GM21529 (cell line): ENCODE results near the gene ERCC8.

Experiments used
- ATAC-seq: cut with Tn5 transposase; IDR thresholded peaks from one replicate; pipeline ENCODE4 v1.9.1; 2021; ENCODE audit not compliant: unreplicated experiment

ERCC8 gene

DNA sequence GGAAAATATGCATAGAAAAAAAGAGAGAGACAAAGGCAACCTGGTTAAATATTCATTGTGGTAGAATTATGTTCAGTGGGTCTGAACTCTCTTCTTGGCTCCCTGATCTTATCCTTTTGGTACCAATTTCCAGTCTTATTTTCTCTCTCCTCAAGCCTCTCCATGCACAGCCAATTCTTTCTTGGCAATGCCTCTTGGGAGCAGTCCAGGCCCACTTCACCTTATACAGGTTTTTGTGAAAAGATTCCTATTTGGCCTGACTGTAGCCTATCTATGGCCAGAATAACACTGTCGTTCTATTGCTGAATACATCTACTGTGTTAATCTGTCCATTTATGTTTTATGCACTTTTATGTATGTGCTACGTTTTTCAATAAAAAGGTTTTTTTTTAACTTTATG lies 103.5 kb downstream of the ERCC8 start:
- no peak for ATAC-seq

DNA sequence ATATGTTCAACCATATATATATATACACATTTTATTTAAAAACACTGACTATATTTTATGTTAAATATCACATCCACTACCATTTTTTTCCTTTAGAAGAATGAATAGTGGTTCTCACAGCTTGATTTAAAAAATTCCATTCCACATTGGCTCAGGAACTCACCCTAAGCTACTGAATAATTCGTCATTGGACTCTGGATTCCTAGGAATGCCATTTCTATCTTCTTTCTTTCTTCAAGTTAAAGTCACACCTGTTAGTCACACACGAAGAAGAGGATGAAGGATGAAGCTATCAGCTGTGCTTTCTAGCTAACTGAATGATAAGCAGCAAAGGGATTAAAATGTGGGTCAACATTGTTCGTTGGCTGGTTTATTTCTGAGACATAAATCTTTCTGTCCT lies 108.7 kb downstream of the ERCC8 start:
- ATAC-seq, result no peak

DNA sequence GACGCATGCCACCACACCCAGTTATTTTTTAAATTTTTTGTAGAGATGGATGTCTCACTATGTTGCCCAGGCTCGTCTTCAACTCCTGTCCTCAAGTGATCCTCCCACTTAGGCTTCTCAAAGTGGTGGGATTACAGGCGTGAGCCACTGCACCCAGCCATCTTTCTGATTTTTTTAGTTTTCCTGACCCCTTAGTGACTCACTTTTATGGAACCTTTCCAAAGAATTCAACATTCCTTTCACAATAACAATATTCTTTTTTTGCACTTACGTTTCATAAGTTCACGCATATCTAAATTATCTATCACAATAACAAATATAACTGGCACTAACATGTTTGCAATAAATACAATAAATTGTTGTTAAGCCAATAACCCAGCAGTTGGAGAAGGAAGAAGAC lies 109.3 kb downstream of the ERCC8 start:
- no peak for ATAC-seq

DNA sequence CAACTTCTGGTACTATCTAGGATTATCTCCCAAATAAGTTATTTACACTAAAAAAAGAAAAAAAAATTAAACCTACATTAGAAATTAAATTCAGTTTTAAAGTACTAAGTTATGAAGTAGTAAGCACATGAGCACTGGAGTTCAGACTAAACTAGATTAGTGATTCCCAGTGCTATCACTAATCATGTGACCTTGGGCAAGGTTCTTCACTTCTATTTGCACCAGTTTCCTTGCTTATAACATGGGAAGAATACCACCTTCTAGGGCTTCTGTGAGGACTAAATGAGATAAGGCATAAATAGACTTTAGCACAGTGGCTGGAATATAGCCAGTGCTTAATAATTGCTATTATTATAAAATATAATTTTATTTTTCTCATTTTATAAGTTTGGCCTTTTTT lies 111.3 kb downstream of the ERCC8 start:
- no peak for ATAC-seq

DNA sequence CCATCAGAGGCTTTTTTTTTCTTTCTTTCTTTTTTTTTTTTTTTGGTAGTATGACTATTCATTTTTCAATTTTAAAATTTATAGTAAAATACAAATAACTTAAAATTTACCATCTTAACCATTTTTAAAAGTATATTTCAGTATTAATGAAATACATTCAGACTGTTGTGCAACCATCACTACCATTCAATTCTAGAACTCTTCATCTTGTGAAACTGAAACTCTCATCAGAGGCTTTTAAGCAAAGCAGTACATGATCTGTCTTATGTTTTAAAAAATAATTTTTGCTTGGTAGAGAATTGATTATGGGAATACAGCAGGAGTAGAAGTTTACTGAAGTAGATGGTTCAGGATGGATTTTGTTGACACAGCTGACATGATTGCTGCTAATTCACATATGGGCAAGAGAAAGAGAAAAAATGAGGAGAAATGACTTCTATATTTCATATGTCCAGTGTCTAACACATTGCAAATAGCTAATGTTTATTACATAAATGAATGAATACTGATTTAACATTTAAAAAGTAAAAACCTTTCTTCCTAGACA lies 114.2 kb downstream of the ERCC8 start:
- ATAC-seq, result peak; percentile 46

DNA sequence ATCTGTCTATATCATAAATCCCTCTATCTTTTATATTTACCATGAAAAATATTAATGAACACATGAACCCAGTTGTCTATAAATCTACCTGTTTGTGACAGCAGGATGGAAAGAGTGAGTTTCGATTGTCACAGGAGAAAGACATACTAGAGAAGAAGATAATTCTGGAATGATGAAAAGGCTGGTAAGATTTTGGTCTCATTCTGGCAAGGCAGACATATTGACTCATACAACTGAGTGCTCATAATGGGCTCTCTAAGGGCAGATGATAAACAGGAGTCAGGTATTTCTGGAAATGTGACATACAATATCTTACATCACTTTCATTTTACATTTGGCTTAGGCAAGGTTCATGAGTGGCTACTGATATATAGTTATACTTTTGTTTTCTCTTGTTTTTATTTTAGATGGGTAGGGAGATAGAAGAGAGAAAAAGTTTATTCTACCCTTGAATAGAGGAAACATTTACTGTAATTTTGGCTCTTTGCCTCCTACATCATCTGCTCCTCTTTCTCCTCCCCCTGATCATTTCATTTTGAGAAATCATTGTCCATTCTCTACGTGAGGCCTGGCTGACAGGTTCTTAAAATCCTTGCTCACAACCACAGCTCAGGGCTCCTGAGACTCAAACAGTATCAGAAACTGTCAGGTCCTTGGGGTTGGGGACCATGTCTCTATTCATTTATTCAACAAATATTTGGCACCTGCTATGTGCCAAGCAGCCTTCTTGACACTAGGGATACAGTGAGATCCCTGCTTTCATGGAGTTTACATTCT lies 115.2 kb downstream of the ERCC8 start:
- ATAC-seq, result no peak

DNA sequence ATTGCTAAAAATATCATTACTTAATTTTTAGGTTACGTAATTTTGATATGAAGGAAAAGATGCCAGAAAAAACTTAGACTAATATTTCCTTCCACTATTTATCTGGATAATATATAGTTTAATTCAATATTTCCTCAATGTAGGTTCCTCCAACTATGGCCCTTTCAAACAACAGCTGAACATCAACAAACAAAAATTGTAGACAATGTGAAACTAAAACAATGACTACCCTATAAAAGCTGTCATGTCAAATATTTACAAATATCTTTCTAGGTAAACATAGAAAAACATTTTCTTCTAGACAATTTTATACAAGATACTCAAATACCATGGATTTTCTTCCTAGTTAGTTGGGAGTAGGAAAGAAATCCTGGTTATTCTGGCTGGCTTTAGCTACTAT lies 117.7 kb downstream of the ERCC8 start:
- no peak for ATAC-seq

DNA sequence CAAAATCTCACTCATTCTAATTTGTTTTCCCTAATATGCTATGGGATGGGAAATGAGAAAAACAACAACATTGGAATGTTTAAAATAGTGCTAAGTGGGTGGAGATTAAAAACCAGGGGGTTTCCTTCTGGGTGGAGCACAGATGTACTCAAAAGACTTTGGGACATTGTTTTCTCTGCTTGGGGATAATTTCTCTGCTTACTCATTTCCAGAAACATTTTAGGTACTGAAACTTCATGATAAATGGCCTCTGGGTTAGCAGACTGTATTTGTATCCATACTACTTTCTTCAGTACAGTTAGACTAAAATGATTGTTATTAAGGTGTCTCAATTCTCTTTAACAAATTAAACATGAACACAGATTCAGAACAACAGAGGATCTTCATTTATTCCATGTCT lies 118.2 kb downstream of the ERCC8 start:
- peak; percentile 82 for ATAC-seq
